WTC11 (cell line): ENCODE results near the gene SYNGR1.

ENCODE experiments used
- FOXP1 ChIP-seq: sonication (generic); formaldehyde crosslinking; IDR thresholded peaks from 2 replicates; pipeline ENCODE4 v1.8.0; 2022; ENCODE audit warnings: missing genetic modification reagents, mild to moderate bottlenecking, moderate library complexity, borderline replicate concordance
- NFYB ChIP-seq: sonication (generic); formaldehyde crosslinking; conservative IDR thresholded peaks from 2 replicates; pipeline ENCODE4 v1.8.0; 2022; ENCODE audit warnings: low read depth, missing genetic modification reagents
- TF ChIP-seq, protein P1 (sequence below): fragments of 200-600 bp; IDR thresholded peaks from 2 replicates; pipeline ENCODE4 v1.8.0; 2022; ENCODE audit warnings: antibody characterized with exemption
- TF ChIP-seq, protein P2 (sequence below): sonication (generic); formaldehyde crosslinking; IDR thresholded peaks from 2 replicates; pipeline ENCODE4 v1.8.1; 2023; ENCODE audit warnings: mild to moderate bottlenecking, moderate library complexity, missing genetic modification reagents

DNA sequence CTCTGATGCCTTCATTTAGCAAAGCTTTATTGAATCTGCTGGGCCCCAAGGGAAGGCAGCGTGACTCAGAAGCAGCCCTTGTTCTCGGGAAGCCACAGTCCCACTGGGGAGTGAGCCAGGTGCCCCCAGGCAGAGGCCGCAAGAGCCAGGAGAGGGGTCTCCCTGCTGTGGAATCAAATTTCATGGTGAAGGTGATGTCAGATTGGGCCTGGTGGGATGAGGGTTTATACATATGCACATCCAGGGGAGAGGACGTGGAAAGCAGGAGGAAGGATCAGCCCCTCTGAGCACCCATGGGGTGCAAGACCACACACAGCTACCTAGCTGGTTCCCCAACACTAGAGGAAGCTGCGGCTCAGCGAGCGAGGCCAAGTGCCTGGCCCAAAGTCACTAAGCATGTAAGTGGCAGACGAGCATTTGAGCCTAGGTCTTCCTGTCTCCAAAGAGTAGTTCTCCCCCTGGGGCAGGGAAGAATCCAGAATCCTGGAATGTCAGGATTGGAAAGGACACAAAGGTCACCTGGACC, 2.0 kb downstream of the SYNGR1 start:
- no peak for TF ChIP-seq NFYB (CRISPR knock-in tag)
- TF ChIP-seq, protein P1, sequence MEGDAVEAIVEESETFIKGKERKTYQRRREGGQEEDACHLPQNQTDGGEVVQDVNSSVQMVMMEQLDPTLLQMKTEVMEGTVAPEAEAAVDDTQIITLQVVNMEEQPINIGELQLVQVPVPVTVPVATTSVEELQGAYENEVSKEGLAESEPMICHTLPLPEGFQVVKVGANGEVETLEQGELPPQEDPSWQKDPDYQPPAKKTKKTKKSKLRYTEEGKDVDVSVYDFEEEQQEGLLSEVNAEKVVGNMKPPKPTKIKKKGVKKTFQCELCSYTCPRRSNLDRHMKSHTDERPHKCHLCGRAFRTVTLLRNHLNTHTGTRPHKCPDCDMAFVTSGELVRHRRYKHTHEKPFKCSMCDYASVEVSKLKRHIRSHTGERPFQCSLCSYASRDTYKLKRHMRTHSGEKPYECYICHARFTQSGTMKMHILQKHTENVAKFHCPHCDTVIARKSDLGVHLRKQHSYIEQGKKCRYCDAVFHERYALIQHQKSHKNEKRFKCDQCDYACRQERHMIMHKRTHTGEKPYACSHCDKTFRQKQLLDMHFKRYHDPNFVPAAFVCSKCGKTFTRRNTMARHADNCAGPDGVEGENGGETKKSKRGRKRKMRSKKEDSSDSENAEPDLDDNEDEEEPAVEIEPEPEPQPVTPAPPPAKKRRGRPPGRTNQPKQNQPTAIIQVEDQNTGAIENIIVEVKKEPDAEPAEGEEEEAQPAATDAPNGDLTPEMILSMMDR: no peak
- TF ChIP-seq, protein P2, sequence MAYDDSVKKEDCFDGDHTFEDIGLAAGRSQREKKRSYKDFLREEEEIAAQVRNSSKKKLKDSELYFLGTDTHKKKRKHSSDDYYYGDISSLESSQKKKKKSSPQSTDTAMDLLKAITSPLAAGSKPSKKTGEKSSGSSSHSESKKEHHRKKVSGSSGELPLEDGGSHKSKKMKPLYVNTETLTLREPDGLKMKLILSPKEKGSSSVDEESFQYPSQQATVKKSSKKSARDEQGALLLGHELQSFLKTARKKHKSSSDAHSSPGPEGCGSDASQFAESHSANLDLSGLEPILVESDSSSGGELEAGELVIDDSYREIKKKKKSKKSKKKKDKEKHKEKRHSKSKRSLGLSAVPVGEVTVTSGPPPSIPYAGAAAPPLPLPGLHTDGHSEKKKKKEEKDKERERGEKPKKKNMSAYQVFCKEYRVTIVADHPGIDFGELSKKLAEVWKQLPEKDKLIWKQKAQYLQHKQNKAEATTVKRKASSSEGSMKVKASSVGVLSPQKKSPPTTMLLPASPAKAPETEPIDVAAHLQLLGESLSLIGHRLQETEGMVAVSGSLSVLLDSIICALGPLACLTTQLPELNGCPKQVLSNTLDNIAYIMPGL (CRISPR knock-in tag): no peak
- TF ChIP-seq FOXP1 (CRISPR knock-in tag): no peak
